Endothelial cell of umbilical vein (primary cell): ENCODE data around the gene DDX43.

Experiments used
- EZH2 ChIP-seq: IDR thresholded peaks from 2 replicates; pipeline ENCODE4 v1.6.1; 2012; ENCODE audit warnings: borderline replicate concordance, low read depth, mild to moderate bottlenecking, moderate library complexity, low read length, inconsistent platforms; ENCODE audit not compliant: severe bottlenecking
- GATA2 ChIP-seq: IDR thresholded peaks from 2 replicates; pipeline ENCODE4 v1.7.0; 2011; ENCODE audit warnings: low read depth, mild to moderate bottlenecking, moderate library complexity, mixed read lengths, low read length; ENCODE audit not compliant: insufficient read length, insufficient read depth
- JUN ChIP-seq: IDR thresholded peaks from 2 replicates; pipeline ENCODE4 v1.6.1; 2011; ENCODE audit warnings: borderline replicate concordance, low read depth; ENCODE audit not compliant: insufficient read length, insufficient read depth
- MAX ChIP-seq: IDR thresholded peaks from 2 replicates; pipeline ENCODE4 v1.6.1; 2011; ENCODE audit not compliant: insufficient read depth, insufficient read length
- POLR2A ChIP-seq: IDR thresholded peaks from 2 replicates; pipeline ENCODE4 v1.6.1; 2012; ENCODE audit warnings: low read depth, mild to moderate bottlenecking, control low read depth, low read length
- POLR2AphosphoS5 ChIP-seq: IDR thresholded peaks from 2 replicates; pipeline ENCODE4 v1.6.1; 2012; ENCODE audit warnings: low read depth, mild to moderate bottlenecking, control low read depth, low read length, moderate library complexity; ENCODE audit not compliant: insufficient read depth
- TF ChIP-seq, protein P1 (sequence below), 2 donors: IDR thresholded peaks; 1 replicate in 1 of 2; 2 replicates in 1 of 2; pipeline ENCODE4 v1.5.1; 2011; ENCODE audit warnings: low read length in 2 of 2, mild to moderate bottlenecking in 2 of 2, moderate library complexity in 2 of 2, control low read depth in 1 of 2, inconsistent platforms in 1 of 2, low read depth in 1 of 2; ENCODE audit not compliant: insufficient read depth in 1 of 2; ENCODE audit errors: extremely low read depth in 1 of 2

GRCh38 chr6:73389854-73390253 is 4.8 kb upstream of the DDX43 start:
- TF ChIP-seq GATA2 (no peak), POLR2A (no peak), EZH2 (no peak), POLR2AphosphoS5 (no peak), MAX (no peak), JUN (no peak)
- TF ChIP-seq, protein P1, sequence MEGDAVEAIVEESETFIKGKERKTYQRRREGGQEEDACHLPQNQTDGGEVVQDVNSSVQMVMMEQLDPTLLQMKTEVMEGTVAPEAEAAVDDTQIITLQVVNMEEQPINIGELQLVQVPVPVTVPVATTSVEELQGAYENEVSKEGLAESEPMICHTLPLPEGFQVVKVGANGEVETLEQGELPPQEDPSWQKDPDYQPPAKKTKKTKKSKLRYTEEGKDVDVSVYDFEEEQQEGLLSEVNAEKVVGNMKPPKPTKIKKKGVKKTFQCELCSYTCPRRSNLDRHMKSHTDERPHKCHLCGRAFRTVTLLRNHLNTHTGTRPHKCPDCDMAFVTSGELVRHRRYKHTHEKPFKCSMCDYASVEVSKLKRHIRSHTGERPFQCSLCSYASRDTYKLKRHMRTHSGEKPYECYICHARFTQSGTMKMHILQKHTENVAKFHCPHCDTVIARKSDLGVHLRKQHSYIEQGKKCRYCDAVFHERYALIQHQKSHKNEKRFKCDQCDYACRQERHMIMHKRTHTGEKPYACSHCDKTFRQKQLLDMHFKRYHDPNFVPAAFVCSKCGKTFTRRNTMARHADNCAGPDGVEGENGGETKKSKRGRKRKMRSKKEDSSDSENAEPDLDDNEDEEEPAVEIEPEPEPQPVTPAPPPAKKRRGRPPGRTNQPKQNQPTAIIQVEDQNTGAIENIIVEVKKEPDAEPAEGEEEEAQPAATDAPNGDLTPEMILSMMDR (IDR thresholded peaks at IDR 0.05; ENCODE audit: extremely low read depth in 1 of 2, insufficient read depth in 1 of 2, low read depth in 1 of 2, low read length in 2 of 2), result no peak
